ENCODE measurements around the gene RIPPLY3. TPM values are rescaled to one million over a fixed set of nuclear protein-coding genes. Genes with fewer than 3 reads are reported as not detected.

The RIPPLY3 gene
- total RNA-seq, 1 donor from 2014 or later, result not detected

DNA sequence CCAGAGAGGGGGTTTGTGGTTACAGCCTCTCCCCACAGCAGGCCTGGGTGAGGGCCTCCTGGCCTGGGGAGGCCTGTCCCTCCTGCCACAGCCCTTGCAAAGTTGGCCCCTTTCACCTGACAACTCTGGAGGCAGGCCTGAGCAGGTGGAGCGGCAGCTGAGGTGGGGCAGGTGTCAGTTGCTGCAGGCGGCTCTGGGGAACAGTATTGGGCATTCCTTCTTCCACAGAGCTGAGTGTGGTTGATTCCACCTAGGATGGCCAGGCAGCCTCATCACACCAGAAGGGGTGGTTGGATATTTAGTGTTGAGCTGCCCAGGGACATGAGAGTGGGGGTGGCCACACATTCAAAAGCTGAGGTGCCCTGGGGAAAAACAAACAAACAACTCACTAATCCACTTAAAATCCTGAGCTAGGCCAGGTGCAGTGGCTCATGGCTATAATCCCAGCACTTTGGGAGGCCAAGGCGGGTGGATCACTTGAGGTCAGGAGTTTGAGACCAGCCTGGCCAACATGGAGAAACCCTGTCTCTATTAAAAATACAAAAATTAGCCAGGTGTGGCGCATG, 35.3 kb downstream of the RIPPLY3 start:
- no peaks in the 10 kb centered on the region for H3K4me1 ChIP-seq (ENCODE audit: insufficient read depth, low read length)
- Mint-ChIP-seq H3K27me3 (ENCODE audit: low read depth, unreplicated experiment) (peaks cover 3% of the 10 kb centered on the region), H3K4me1 (ENCODE audit: low read depth, unreplicated experiment) (no peaks in the 10 kb centered on the region), H3K9me3 (ENCODE audit: unreplicated experiment) (no peaks in the 10 kb centered on the region), H3K36me3 (ENCODE audit: low read depth, unreplicated experiment) (no peaks in the 10 kb centered on the region), H3K27ac (ENCODE audit: unreplicated experiment) (no peak overlapping the region), H3K4me3 (ENCODE audit: unreplicated experiment) (no peak overlapping the region)
- H4K20me1 ChIP-seq (ENCODE audit: insufficient read depth, low read length), result no peaks in the 10 kb centered on the region
- H3K9ac ChIP-seq (ENCODE audit: low read length), result no peak overlapping the region
- DNase-seq (ENCODE audit: low read depth), result no peak
- H3K36me3 ChIP-seq (ENCODE audit: insufficient read depth, low read length), result no peaks in the 10 kb centered on the region
- TF ChIP-seq, protein P1, sequence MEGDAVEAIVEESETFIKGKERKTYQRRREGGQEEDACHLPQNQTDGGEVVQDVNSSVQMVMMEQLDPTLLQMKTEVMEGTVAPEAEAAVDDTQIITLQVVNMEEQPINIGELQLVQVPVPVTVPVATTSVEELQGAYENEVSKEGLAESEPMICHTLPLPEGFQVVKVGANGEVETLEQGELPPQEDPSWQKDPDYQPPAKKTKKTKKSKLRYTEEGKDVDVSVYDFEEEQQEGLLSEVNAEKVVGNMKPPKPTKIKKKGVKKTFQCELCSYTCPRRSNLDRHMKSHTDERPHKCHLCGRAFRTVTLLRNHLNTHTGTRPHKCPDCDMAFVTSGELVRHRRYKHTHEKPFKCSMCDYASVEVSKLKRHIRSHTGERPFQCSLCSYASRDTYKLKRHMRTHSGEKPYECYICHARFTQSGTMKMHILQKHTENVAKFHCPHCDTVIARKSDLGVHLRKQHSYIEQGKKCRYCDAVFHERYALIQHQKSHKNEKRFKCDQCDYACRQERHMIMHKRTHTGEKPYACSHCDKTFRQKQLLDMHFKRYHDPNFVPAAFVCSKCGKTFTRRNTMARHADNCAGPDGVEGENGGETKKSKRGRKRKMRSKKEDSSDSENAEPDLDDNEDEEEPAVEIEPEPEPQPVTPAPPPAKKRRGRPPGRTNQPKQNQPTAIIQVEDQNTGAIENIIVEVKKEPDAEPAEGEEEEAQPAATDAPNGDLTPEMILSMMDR (IDR thresholded peaks at IDR 0.05; ENCODE audit: insufficient read depth, low read depth, low read length), result no peak
- no peak for TF ChIP-seq EZH2 (IDR thresholded peaks at IDR 0.05; ENCODE audit: insufficient read depth, low read length)
- H2AFZ ChIP-seq (ENCODE audit: low read depth, low read length), result no peak overlapping the region
- no peak overlapping the region for H3K27ac ChIP-seq (ENCODE audit: low read depth, low read length)
- H3K79me2 ChIP-seq (ENCODE audit: insufficient read depth, low read length), result no peaks in the 10 kb centered on the region
- no peak overlapping the region for H3K4me3 ChIP-seq (ENCODE audit: insufficient read depth, low read depth, low read length)
- no peak for FAIRE-seq
- no peak overlapping the region for H3K4me2 ChIP-seq (ENCODE audit: low read length)
- H3K9me3 ChIP-seq (ENCODE audit: insufficient read depth, low read depth, low read length), result no peaks in the 10 kb centered on the region
- H3K27me3 ChIP-seq (ENCODE audit: insufficient read depth, low read length), result no peaks in the 10 kb centered on the region

DNA sequence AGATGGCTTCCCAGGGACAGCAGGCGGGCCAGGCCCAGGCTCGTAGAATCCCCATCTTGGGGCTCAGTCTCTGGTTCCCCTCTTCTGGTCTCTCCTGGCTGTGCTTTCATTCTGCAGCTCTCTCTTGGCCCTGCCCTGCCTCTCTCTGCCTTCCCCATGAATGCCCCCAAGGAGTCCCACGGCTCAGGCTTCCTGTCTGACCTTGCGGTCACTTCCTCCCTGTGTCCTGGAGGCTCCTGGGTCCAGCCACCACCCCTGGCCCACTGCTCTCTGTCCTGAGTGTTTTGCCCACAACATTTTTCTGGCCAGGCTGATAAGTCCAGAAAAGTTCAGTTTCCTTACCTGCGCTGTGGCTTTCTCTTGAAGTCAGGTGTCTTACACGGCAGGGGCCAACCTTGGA, 37.3 kb downstream of the RIPPLY3 start:
- peaks cover 12% of the 10 kb centered on the region for H3K27me3 Mint-ChIP-seq (ENCODE audit: low read depth, unreplicated experiment)
- Histone ChIP-seq H3K4me3 (ENCODE audit: insufficient read depth, low read depth, low read length) (no peak overlapping the region), H3K9ac (ENCODE audit: low read length) (no peak overlapping the region), H4K20me1 (ENCODE audit: insufficient read depth, low read length) (no peaks in the 10 kb centered on the region), H3K27ac (ENCODE audit: low read depth, low read length) (no peak overlapping the region), H3K4me2 (ENCODE audit: low read length) (no peak overlapping the region), H3K79me2 (ENCODE audit: insufficient read depth, low read length) (no peaks in the 10 kb centered on the region), H3K9me3 (ENCODE audit: insufficient read depth, low read depth, low read length) (no peaks in the 10 kb centered on the region), H3K4me1 (ENCODE audit: insufficient read depth, low read length) (no peaks in the 10 kb centered on the region), H2AFZ (ENCODE audit: low read depth, low read length) (no peak overlapping the region), H3K36me3 (ENCODE audit: insufficient read depth, low read length) (no peaks in the 10 kb centered on the region), H3K27me3 (ENCODE audit: insufficient read depth, low read length) (no peaks in the 10 kb centered on the region)
- FAIRE-seq (no peak), DNase-seq (ENCODE audit: low read depth) (no peak)
- H3K27ac Mint-ChIP-seq (ENCODE audit: unreplicated experiment), result no peak overlapping the region
- no peaks in the 10 kb centered on the region for H3K36me3 Mint-ChIP-seq (ENCODE audit: low read depth, unreplicated experiment)
- TF ChIP-seq, protein P1 (IDR thresholded peaks at IDR 0.05; ENCODE audit: insufficient read depth, low read depth, low read length), result no peak
- no peak for TF ChIP-seq EZH2 (IDR thresholded peaks at IDR 0.05; ENCODE audit: insufficient read depth, low read length)
- H3K9me3 Mint-ChIP-seq (ENCODE audit: unreplicated experiment), result no peaks in the 10 kb centered on the region
- H3K4me3 Mint-ChIP-seq (ENCODE audit: unreplicated experiment), result no peak overlapping the region
- no peaks in the 10 kb centered on the region for H3K4me1 Mint-ChIP-seq (ENCODE audit: low read depth, unreplicated experiment)

DNA sequence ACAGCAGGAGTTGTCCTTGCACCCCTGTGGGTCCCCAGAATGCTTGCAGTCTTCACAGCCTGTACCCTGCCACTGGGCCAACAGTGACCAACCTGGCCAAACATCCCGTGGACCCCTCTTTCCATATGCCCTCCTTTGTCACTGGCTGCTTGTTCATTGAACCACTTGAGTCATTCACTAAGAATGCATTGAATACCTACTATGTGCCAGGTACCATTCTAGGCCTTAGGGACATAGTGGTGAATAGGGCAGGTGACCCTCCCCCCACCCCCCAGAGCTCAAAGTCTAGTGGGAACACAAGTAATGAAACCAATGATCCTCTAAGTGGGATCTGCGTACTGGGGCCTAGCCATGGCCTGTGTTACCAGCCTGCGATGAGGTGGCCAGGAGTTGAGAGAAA, 38.1 kb downstream of the RIPPLY3 start:
- Histone ChIP-seq H3K4me1 (ENCODE audit: insufficient read depth, low read length) (no peaks in the 10 kb centered on the region), H3K36me3 (ENCODE audit: insufficient read depth, low read length) (no peaks in the 10 kb centered on the region), H3K27me3 (ENCODE audit: insufficient read depth, low read length) (no peaks in the 10 kb centered on the region), H3K4me2 (ENCODE audit: low read length) (no peak overlapping the region), H4K20me1 (ENCODE audit: insufficient read depth, low read length) (no peaks in the 10 kb centered on the region), H3K9ac (ENCODE audit: low read length) (no peak overlapping the region), H3K4me3 (ENCODE audit: insufficient read depth, low read depth, low read length) (no peak overlapping the region), H3K79me2 (ENCODE audit: insufficient read depth, low read length) (no peaks in the 10 kb centered on the region), H2AFZ (ENCODE audit: low read depth, low read length) (no peak overlapping the region), H3K9me3 (ENCODE audit: insufficient read depth, low read depth, low read length) (no peaks in the 10 kb centered on the region), H3K27ac (ENCODE audit: low read depth, low read length) (no peak overlapping the region)
- Mint-ChIP-seq H3K4me1 (ENCODE audit: low read depth, unreplicated experiment) (no peaks in the 10 kb centered on the region), H3K4me3 (ENCODE audit: unreplicated experiment) (no peak overlapping the region), H3K27me3 (ENCODE audit: low read depth, unreplicated experiment) (peaks cover 12% of the 10 kb centered on the region), H3K36me3 (ENCODE audit: low read depth, unreplicated experiment) (no peaks in the 10 kb centered on the region), H3K27ac (ENCODE audit: unreplicated experiment) (no peak overlapping the region), H3K9me3 (ENCODE audit: unreplicated experiment) (no peaks in the 10 kb centered on the region)
- DNase-seq (ENCODE audit: low read depth) (no peak), FAIRE-seq (no peak)
- TF ChIP-seq EZH2 (IDR thresholded peaks at IDR 0.05; ENCODE audit: insufficient read depth, low read length), result no peak
- TF ChIP-seq, protein P1 (IDR thresholded peaks at IDR 0.05; ENCODE audit: insufficient read depth, low read depth, low read length), result no peak
